ENCODE results near the gene HOXC12. TPM values are rescaled to one million over a fixed set of nuclear protein-coding genes. Genes with fewer than 3 reads are reported as not detected.

HOXC12 gene
- total and polyA plus RNA-seq, 2 of the 8 experiments (the other 6 are each of a cell fraction or from before 2014, with no cell fraction given): not detected

- Histone ChIP-seq H2AFZ (ENCODE audit: low read length) (no peak overlapping the region), H3K4me2 (ENCODE audit: insufficient read depth in 1 of 2, low read depth in 2 of 2, low read length in 2 of 2) (no peak overlapping the region; a peak in 1 of 4 replicates), H2AK5ac (ENCODE audit: low read depth, low read length) (0 out of 2 replicates have a peak overlapping the region, but pooled peaks have one; percentile 48), H3K79me2 (ENCODE audit: control insufficient read depth in 1 of 2, insufficient read depth in 2 of 2, low read length in 2 of 2) (no peaks in the 10 kb centered on the region), H3K27me3 (replicated peaks in 1 of 4; ENCODE audit: control insufficient read depth in 3 of 4, extremely low read depth in 1 of 4, insufficient read depth in 3 of 4, low read length in 3 of 4) (peaks cover 100% of the 10 kb centered on the region in 4 experiments), H2BK120ac (replicated peaks; ENCODE audit: low read depth, low read length) (no peak overlapping the region), H3K23me2 (ENCODE audit: low read depth, low read length) (no peaks in the 10 kb centered on the region), H3K18ac (ENCODE audit: extremely low read depth, low read length) (no peak overlapping the region), H3K79me1 (ENCODE audit: low read depth, low read length) (no peaks in the 10 kb centered on the region), H4K91ac (replicated peaks; ENCODE audit: insufficient read length, low read length) (no peak overlapping the region), H3K56ac (replicated peaks; ENCODE audit: insufficient read length, low read depth, low read length) (no peak overlapping the region), H3K27ac (ENCODE audit: low read depth, low read length) (no peak overlapping the region), H3K4me1 (replicated peaks in 1 of 4; ENCODE audit: control insufficient read depth in 3 of 4, insufficient read depth in 4 of 4, low read length in 3 of 4) (peaks cover 0 to 19% (median 4%) of the 10 kb centered on the region in 4 experiments; a peak in 6 of 7 replicates), H3K4ac (replicated peaks; ENCODE audit: insufficient read length, low read depth, low read length) (no peak overlapping the region), H2BK20ac (ENCODE audit: low read length) (no peak overlapping the region), H3K4me3 (ENCODE audit: extremely low read depth in 1 of 4, insufficient read depth in 2 of 4, low read depth in 3 of 4, low read length in 4 of 4) (no peak overlapping the region), H3K14ac (ENCODE audit: insufficient read length) (no peak overlapping the region), H2BK15ac (ENCODE audit: low read length) (no peak overlapping the region), H3K23ac (ENCODE audit: insufficient read length) (no peak overlapping the region), H2BK12ac (ENCODE audit: low read depth, low read length) (0 out of 2 replicates have a peak overlapping the region, but pooled peaks have one; percentile 27), H3K9me3 (ENCODE audit: insufficient read depth in 2 of 2, low read depth in 1 of 2, low read length in 1 of 2) (no peaks in the 10 kb centered on the region; a peak in 1 of 4 replicates), H2BK5ac (ENCODE audit: low read depth, low read length) (no peak overlapping the region), H3K36me3 (ENCODE audit: control insufficient read depth in 2 of 4, insufficient read depth in 4 of 4, low read length in 3 of 4) (peaks cover 0 to 9% (median 0%) of the 10 kb centered on the region in 4 experiments; a peak in 1 of 8 replicates), H4K8ac (ENCODE audit: extremely low read depth, insufficient read depth, low read length) (no peak overlapping the region), H4K20me1 (replicated peaks in 1 of 2; ENCODE audit: control insufficient read depth in 1 of 2, insufficient read depth in 2 of 2, low read length in 2 of 2) (peaks cover 29 to 59% of the 10 kb centered on the region in 2 experiments), H3K9ac (replicated peaks in 1 of 4; ENCODE audit: extremely low read depth in 1 of 4, low read depth in 3 of 4, low read length in 3 of 4) (no peak overlapping the region), H4K5ac (ENCODE audit: insufficient read length, low read depth, low read length) (no peak overlapping the region)
- no peak for FAIRE-seq
- WGBS, 2 experiments (ENCODE audit: extremely low coverage in 1 of 2, insufficient coverage in 1 of 2, insufficient read length in 1 of 2, insufficient replicate concordance in 2 of 2, low coverage in 1 of 2, low lambda C conversion rate in 2 of 2, missing lambda C conversion rate in 1 of 2): 20% methylated on average over 19 of the region's 19 CpGs; no CpG with 5 or more reads in 1 of the 2 experiments
- CTCF ChIA-PET (ENCODE audit: partially characterized antibody): interaction anchor here (0.6 to 5.6 kb wide), 18 partner anchors 11 to 210 kb away, joined by 3 to 40 read pairs (median 4); partner anchors contain the start of genes CISTR, HOXC10, HOXC11 and HOXC4
- POLR2A ChIA-PET (ENCODE audit: partially characterized antibody): interaction anchor here (2.5 to 3.2 kb wide), 2 partner anchors 12 to 16 kb away, joined by 9 to 12 read pairs; partner anchors contain the start of gene HOXC13
- no peak for DNase-seq (ENCODE audit: low read depth in 1 of 2, low spot score in 2 of 2)
- TF ChIP-seq MAX (IDR thresholded peaks at IDR 0.05) (no peak), SIN3A (conservative IDR thresholded peaks at IDR 0.05 in 1 of 2, IDR thresholded peaks at IDR 0.05 in 1 of 2; ENCODE audit: low read depth in 1 of 2, low read length in 2 of 2) (no peak), EGR1 (IDR thresholded peaks at IDR 0.05; ENCODE audit: borderline replicate concordance, low read depth, low read length) (no peak), SIX5 (IDR thresholded peaks at IDR 0.05; ENCODE audit: low read depth, low read length) (no peak), E2F6 (IDR thresholded peaks at IDR 0.05) (no peak), CBX8 (IDR thresholded peaks at IDR 0.05; ENCODE audit: borderline replicate concordance, low read depth, low read length) (peak; percentile 50), RNF2 (IDR thresholded peaks at IDR 0.05; ENCODE audit: borderline replicate concordance, low read depth, low read length, missing control alignments, poor library complexity, severe bottlenecking) (peak; percentile 80), USF2 (IDR thresholded peaks at IDR 0.05; ENCODE audit: low read length) (no peak)
Observed at GRCh38 chr12:53953831-53954693, 641 bp upstream of the HOXC12 start.

Data from H1 (cell line).